ENCODE measurements around the gene EIF5A2. TPM values are rescaled to one million over a fixed set of nuclear protein-coding genes. Genes with fewer than 3 reads are reported as not detected.

The EIF5A2 gene
- total and polyA plus RNA-seq, 10 of the 15 experiments (the other 5 are each of a cell fraction or from before 2014, with no cell fraction given), result 0.76 to 3.0 (median 2.2) TPM

DNA sequence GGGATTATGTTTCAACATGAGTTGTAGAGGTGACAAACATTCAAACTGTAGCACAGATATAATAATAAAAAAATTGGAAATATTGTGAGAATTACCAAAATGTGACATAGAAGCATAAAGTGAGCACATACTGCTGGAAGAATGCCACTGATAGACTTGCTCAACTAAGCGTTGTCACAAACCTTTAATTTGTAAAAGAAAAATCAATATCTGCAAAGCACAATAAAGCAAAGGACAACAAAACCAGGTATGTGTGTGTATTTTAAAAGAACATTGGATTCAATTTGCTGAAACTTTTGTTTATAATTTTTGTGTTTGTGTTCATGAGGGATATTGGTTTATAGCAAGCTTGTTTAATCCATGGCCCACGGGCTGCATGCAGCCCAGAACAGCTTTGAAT, 40.8 kb upstream of the EIF5A2 start (continued):
- no peak for TF ChIP-seq SREBF2 (IDR thresholded peaks at IDR 0.05; ENCODE audit: low read length)
- TF ChIP-seq RFX5 (IDR thresholded peaks at IDR 0.05; ENCODE audit: low read depth, low read length), result no peak
- TF ChIP-seq, protein P1, sequence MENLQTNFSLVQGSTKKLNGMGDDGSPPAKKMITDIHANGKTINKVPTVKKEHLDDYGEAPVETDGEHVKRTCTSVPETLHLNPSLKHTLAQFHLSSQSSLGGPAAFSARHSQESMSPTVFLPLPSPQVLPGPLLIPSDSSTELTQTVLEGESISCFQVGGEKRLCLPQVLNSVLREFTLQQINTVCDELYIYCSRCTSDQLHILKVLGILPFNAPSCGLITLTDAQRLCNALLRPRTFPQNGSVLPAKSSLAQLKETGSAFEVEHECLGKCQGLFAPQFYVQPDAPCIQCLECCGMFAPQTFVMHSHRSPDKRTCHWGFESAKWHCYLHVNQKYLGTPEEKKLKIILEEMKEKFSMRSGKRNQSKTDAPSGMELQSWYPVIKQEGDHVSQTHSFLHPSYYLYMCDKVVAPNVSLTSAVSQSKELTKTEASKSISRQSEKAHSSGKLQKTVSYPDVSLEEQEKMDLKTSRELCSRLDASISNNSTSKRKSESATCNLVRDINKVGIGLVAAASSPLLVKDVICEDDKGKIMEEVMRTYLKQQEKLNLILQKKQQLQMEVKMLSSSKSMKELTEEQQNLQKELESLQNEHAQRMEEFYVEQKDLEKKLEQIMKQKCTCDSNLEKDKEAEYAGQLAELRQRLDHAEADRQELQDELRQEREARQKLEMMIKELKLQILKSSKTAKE (IDR thresholded peaks at IDR 0.05; ENCODE audit: low read depth, poor library complexity, severe bottlenecking), result no peak
- TF ChIP-seq, protein P2, sequence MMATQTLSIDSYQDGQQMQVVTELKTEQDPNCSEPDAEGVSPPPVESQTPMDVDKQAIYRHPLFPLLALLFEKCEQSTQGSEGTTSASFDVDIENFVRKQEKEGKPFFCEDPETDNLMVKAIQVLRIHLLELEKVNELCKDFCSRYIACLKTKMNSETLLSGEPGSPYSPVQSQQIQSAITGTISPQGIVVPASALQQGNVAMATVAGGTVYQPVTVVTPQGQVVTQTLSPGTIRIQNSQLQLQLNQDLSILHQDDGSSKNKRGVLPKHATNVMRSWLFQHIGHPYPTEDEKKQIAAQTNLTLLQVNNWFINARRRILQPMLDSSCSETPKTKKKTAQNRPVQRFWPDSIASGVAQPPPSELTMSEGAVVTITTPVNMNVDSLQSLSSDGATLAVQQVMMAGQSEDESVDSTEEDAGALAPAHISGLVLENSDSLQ (IDR thresholded peaks at IDR 0.05), result no peak

GRCh38 chr3:170947018-170947769, 38.8 kb upstream of the EIF5A2 start:
- SMC1A ChIA-PET (ENCODE audit: uncharacterized antibody, unreplicated experiment), result interaction anchor here (1.3 kb wide), 1 partner anchor 10 kb away, joined by 3 read pairs; no protein-coding TSS in a partner anchor
- Histone ChIP-seq H3K4me3 (no peak overlapping the region), H3K79me2 (ENCODE audit: control insufficient read depth, insufficient read depth, low read length) (no peaks in the 10 kb centered on the region), H3K9ac (ENCODE audit: control insufficient read depth, insufficient read depth, low read length) (no peak overlapping the region), H4K20me1 (ENCODE audit: control insufficient read depth, insufficient read depth) (no peaks in the 10 kb centered on the region), H3K4me2 (ENCODE audit: control insufficient read depth, insufficient read depth) (no peak overlapping the region), H2AFZ (ENCODE audit: control insufficient read depth, low read depth, low read length) (no peak overlapping the region), H3K27ac (ENCODE audit: control insufficient read depth, insufficient read depth) (no peak overlapping the region), H3K9me3 (replicated peaks; ENCODE audit: control insufficient read depth, insufficient read depth, low read length) (no peaks in the 10 kb centered on the region), H3K4me1 (ENCODE audit: control insufficient read depth, insufficient read depth, low read length) (no peaks in the 10 kb centered on the region), H3K27me3 (replicated peaks in 1 of 2; ENCODE audit: control insufficient read depth in 2 of 2, insufficient read depth in 2 of 2, low read length in 1 of 2) (no peaks in the 10 kb centered on the region), H3K36me3 (ENCODE audit: control insufficient read depth in 2 of 2, insufficient read depth in 2 of 2, low read length in 1 of 2) (no peaks in the 10 kb centered on the region)
- BruUV-seq (replicated peaks), result no TSS peak
- ATAC-seq (no peak), DNase-seq (ENCODE audit: low read depth, low spot score) (no peak), FAIRE-seq (no peak)
- WGBS (ENCODE audit: insufficient coverage, insufficient replicate concordance, low lambda C conversion rate, missing lambda C conversion rate), result 65% methylated on average over 25 of the region's 25 CpGs
- intact Hi-C loops (cut with micrococcal nuclease; ENCODE audit: unreplicated experiment), result no loop called here
- no peak for TF ChIP-seq ZNF207 (IDR thresholded peaks at IDR 0.05; ENCODE audit: borderline replicate concordance)
- RAD21 ChIA-PET (ENCODE audit: unreplicated experiment), result no interaction called here
- in situ Hi-C loops (cut with MboI), result no loop called here
- CTCF ChIA-PET, result no interaction called here
- POLR2A ChIA-PET, result no interaction called here
